H1 (cell line): ENCODE measurements around the gene PIMREG. TPM values are rescaled to one million over a fixed set of nuclear protein-coding genes. Genes with fewer than 3 reads are reported as not detected.

Source experiments
- CTCF ChIA-PET: fragments of 300-600 bp; sonication (Branson Sonifier 250); formaldehyde crosslinking; loops from one replicate; lab custom pipeline; 2021; ENCODE audit not compliant: partially characterized antibody; lab: Charles Lee
- POLR2A ChIA-PET: fragments of 300-600 bp; sonication (Branson Sonifier 250); formaldehyde crosslinking; loops from one replicate; lab custom pipeline; 2021; ENCODE audit warnings: inconsistent platforms; ENCODE audit not compliant: partially characterized antibody; lab: Charles Lee
- DNase-seq, 2 experiments: peaks; one replicate each; pipeline versions ENCODE4 v3.0.0 to v3.0.0-alpha.2; 2010 to 2022; ENCODE audit warnings: low spot score in 2 of 2, low read depth in 1 of 2, mixed read lengths in 1 of 2
- FAIRE-seq: peaks from 2 replicates; lab custom pipeline; 2011; peaks lifted over from hg19 to GRCh38; lab: Jason Lieb, UNC
- H2AFZ ChIP-seq: 2 replicates; pipeline ENCODE4 v1.8.1; 2012; ENCODE audit warnings: low read length, inconsistent platforms
- H2AK5ac ChIP-seq: 2 replicates; pipeline ENCODE4 v1.6.1; 2013; ENCODE audit warnings: low read depth, low read length
- H2BK120ac ChIP-seq: replicated peaks from 2 replicates; pipeline ENCODE3; 2013; ENCODE audit warnings: low read depth, low read length, inconsistent platforms
- H2BK12ac ChIP-seq: 2 replicates; pipeline ENCODE4 v1.6.1; 2013; ENCODE audit warnings: low read depth, low read length
- H2BK15ac ChIP-seq: 2 replicates; pipeline ENCODE4 v1.6.1; 2013; ENCODE audit warnings: low read length
- H2BK20ac ChIP-seq: 2 replicates; pipeline ENCODE4 v1.6.1; 2013; ENCODE audit warnings: low read length
- H2BK5ac ChIP-seq: 2 replicates; pipeline ENCODE4 v1.6.1; 2013; ENCODE audit warnings: low read depth, low read length
- H3K14ac ChIP-seq: 2 replicates; pipeline ENCODE4 v1.6.1; 2013; ENCODE audit warnings: inconsistent platforms; ENCODE audit not compliant: insufficient read length
- H3K18ac ChIP-seq: 2 replicates; pipeline ENCODE4 v1.6.1; 2013; ENCODE audit warnings: low read length; ENCODE audit errors: extremely low read depth
- H3K23ac ChIP-seq: 2 replicates; pipeline ENCODE4 v1.6.1; 2013; ENCODE audit warnings: inconsistent platforms; ENCODE audit not compliant: insufficient read length
- H3K23me2 ChIP-seq: 2 replicates; pipeline ENCODE4 v1.6.1; 2013; ENCODE audit warnings: low read depth, low read length
- H3K27ac ChIP-seq: 2 replicates; pipeline ENCODE4 v1.6.1; 2011; ENCODE audit warnings: low read depth, low read length, inconsistent platforms
- H3K27me3 ChIP-seq, 4 experiments: replicated peaks in 1 of 4; 1 replicate in 1 of 4; 2 replicates in 3 of 4; pipeline versions ENCODE4 v1.6.1 to v1.8.1; 2011 to 2013; ENCODE audit warnings: low read length in 3 of 4, mild to moderate bottlenecking in 3 of 4, inconsistent platforms in 2 of 4, mixed read lengths in 2 of 4, moderate library complexity in 1 of 4; ENCODE audit not compliant: control insufficient read depth in 3 of 4, insufficient read depth in 3 of 4; ENCODE audit errors: extremely low read depth in 1 of 4
- H3K36me3 ChIP-seq, 4 experiments: 2 replicates each; pipeline versions ENCODE4 v1.6.1 to v1.8.1; 2011 to 2013; ENCODE audit warnings: mild to moderate bottlenecking in 4 of 4, low read length in 3 of 4, moderate library complexity in 2 of 4, control low read depth in 1 of 4, inconsistent platforms in 1 of 4; ENCODE audit not compliant: insufficient read depth in 4 of 4, control insufficient read depth in 2 of 4
- H3K4ac ChIP-seq: replicated peaks from 2 replicates; pipeline ENCODE3; 2013; ENCODE audit warnings: low read length, low read depth, mixed read lengths, inconsistent platforms; ENCODE audit not compliant: insufficient read length
- H3K4me1 ChIP-seq, 4 experiments: replicated peaks in 1 of 4; 1 replicate in 1 of 4; 2 replicates in 3 of 4; pipeline versions ENCODE4 v1.6.1 to v1.8.1; 2011 to 2013; ENCODE audit warnings: low read length in 3 of 4, inconsistent platforms in 2 of 4, mixed read lengths in 1 of 4; ENCODE audit not compliant: insufficient read depth in 4 of 4, control insufficient read depth in 3 of 4
- H3K4me2 ChIP-seq, 2 experiments: 2 replicates each; pipeline versions ENCODE4 v1.6.1 to v1.8.1; 2011 to 2013; ENCODE audit warnings: low read depth in 2 of 2, low read length in 2 of 2, control low read depth in 1 of 2, inconsistent platforms in 1 of 2, mild to moderate bottlenecking in 1 of 2; ENCODE audit not compliant: insufficient read depth in 1 of 2
- H3K4me3 ChIP-seq, 4 experiments: fragments of 200-600, 300-600 bp in 1 of 4; sonication (generic), shearing (Covaris generic), sonication (Bioruptor Twin) in 1 of 4; 2 replicates each; pipeline versions ENCODE4 v1.5.1 to v1.8.1; 2011 to 2016; ENCODE audit warnings: low read length in 4 of 4, low read depth in 3 of 4, control low read depth in 2 of 4, inconsistent platforms in 2 of 4, mild to moderate bottlenecking in 2 of 4, mixed read lengths in 1 of 4, moderate library complexity in 1 of 4; ENCODE audit not compliant: insufficient read depth in 2 of 4; ENCODE audit errors: extremely low read depth in 1 of 4
- H3K56ac ChIP-seq: replicated peaks from 2 replicates; pipeline ENCODE3; 2013; ENCODE audit warnings: low read depth, mild to moderate bottlenecking, mixed read lengths, low read length, inconsistent platforms; ENCODE audit not compliant: insufficient read length
- H3K79me1 ChIP-seq: 2 replicates; pipeline ENCODE4 v1.6.1; 2013; ENCODE audit warnings: low read depth, low read length, control low read depth
- H3K79me2 ChIP-seq, 2 experiments: 2 replicates each; pipeline versions ENCODE4 v1.6.1 to v1.8.1; 2012 to 2013; ENCODE audit warnings: low read length in 2 of 2, mild to moderate bottlenecking in 2 of 2, inconsistent platforms in 1 of 2; ENCODE audit not compliant: insufficient read depth in 2 of 2, control insufficient read depth in 1 of 2
- H3K9ac ChIP-seq, 4 experiments: replicated peaks in 1 of 4; 1 replicate in 1 of 4; 2 replicates in 3 of 4; pipeline versions ENCODE4 v1.6.1 to v1.8.1; 2011 to 2013; ENCODE audit warnings: low read depth in 3 of 4, low read length in 3 of 4, control low read depth in 2 of 4, mild to moderate bottlenecking in 2 of 4, moderate library complexity in 2 of 4, inconsistent platforms in 1 of 4; ENCODE audit errors: extremely low read depth in 1 of 4
- H3K9me3 ChIP-seq, 2 experiments: 2 replicates each; pipeline versions ENCODE4 v1.6.1 to v1.8.1; 2012 to 2013; ENCODE audit warnings: mild to moderate bottlenecking in 2 of 2, moderate library complexity in 2 of 2, control low read depth in 1 of 2, inconsistent platforms in 1 of 2, low read depth in 1 of 2, low read length in 1 of 2, mixed read lengths in 1 of 2; ENCODE audit not compliant: insufficient read depth in 2 of 2
- H4K20me1 ChIP-seq, 2 experiments: replicated peaks in 1 of 2; 2 replicates each; pipeline versions ENCODE3 to v1.8.1; 2011 to 2013; ENCODE audit warnings: inconsistent platforms in 2 of 2, low read length in 2 of 2, mild to moderate bottlenecking in 1 of 2; ENCODE audit not compliant: insufficient read depth in 2 of 2, control insufficient read depth in 1 of 2
- H4K5ac ChIP-seq: 2 replicates; pipeline ENCODE4 v1.6.1; 2013; ENCODE audit warnings: low read length, low read depth, mixed read lengths, inconsistent platforms; ENCODE audit not compliant: insufficient read length
- H4K8ac ChIP-seq: 2 replicates; pipeline ENCODE4 v1.8.0; 2013; ENCODE audit warnings: mild to moderate bottlenecking, moderate library complexity, low read length, inconsistent platforms; ENCODE audit not compliant: insufficient read depth; ENCODE audit errors: extremely low read depth
- H4K91ac ChIP-seq: replicated peaks from 2 replicates; pipeline ENCODE3; 2013; ENCODE audit warnings: low read length, mixed read lengths, inconsistent platforms; ENCODE audit not compliant: insufficient read length
- ATF2 ChIP-seq: IDR thresholded peaks from 2 replicates; pipeline ENCODE4 v1.6.1; 2012; ENCODE audit warnings: low read length, inconsistent platforms
- CHD2 ChIP-seq: IDR thresholded peaks from 2 replicates; pipeline ENCODE4 v1.6.1; 2012; ENCODE audit warnings: low read length, improper control_type of control experiment
- EP300 ChIP-seq, 2 experiments: IDR thresholded peaks; 1 replicate in 1 of 2; 2 replicates in 1 of 2; pipeline ENCODE4 v1.6.1; 2011 to 2012; ENCODE audit warnings: low read depth in 2 of 2, low read length in 2 of 2, mild to moderate bottlenecking in 2 of 2, borderline replicate concordance in 1 of 2, inconsistent platforms in 1 of 2, moderate library complexity in 1 of 2
- GABPA ChIP-seq: IDR thresholded peaks from 2 replicates; pipeline ENCODE4 v1.6.1; 2011; ENCODE audit warnings: mild to moderate bottlenecking, low read length, moderate library complexity, borderline replicate concordance; ENCODE audit not compliant: insufficient read depth
- GTF2F1 ChIP-seq: IDR thresholded peaks from 2 replicates; pipeline ENCODE4 v1.6.1; 2012; ENCODE audit warnings: low read depth, low read length, improper control_type of control experiment, borderline replicate concordance
- MAFK ChIP-seq: IDR thresholded peaks from 2 replicates; pipeline ENCODE4 v1.6.1; 2012; ENCODE audit warnings: low read depth, mild to moderate bottlenecking, improper control_type of control experiment, low read length
- SIN3A ChIP-seq, 2 experiments: IDR thresholded peaks in 1 of 2; conservative IDR thresholded peaks in 1 of 2; 2 replicates each; pipeline ENCODE4 v1.6.1; 2011 to 2012; ENCODE audit warnings: low read length in 2 of 2, improper control_type of control experiment in 1 of 2, low read depth in 1 of 2, mild to moderate bottlenecking in 1 of 2
- WGBS, 2 experiments: shearing (Covaris generic) in 1 of 2; methylation state at CpG; one replicate each; pipeline versions ENCODE4 v1.1.6 to v1.1.7; 2013 to 2015; ENCODE audit warnings: low lambda C conversion rate in 2 of 2, mixed read lengths in 2 of 2, inconsistent platforms in 1 of 2, low coverage in 1 of 2, missing lambda C conversion rate in 1 of 2; ENCODE audit not compliant: insufficient replicate concordance in 2 of 2, insufficient coverage in 1 of 2, insufficient read length in 1 of 2; ENCODE audit errors: extremely low coverage in 1 of 2, missing lambda C conversion rate in 1 of 2; 5-methylcytosine and 5-hydroxymethylcytosine counted together
- polyA plus RNA-seq, 7 experiments: library from polyadenylated mRNA; depleted of rRNA in 3 of 7; stranded (reverse) in 5 of 7; unstranded in 2 of 7; fragments of >200 nt in 5 of 7; fragments of 200-250 nt in 2 of 7; gene quantifications; 1 replicate in 5 of 7; 2 replicates in 1 of 7; 4 replicates in 1 of 7; pipeline versions ENCODE4 v1.2.1 to v1.2.3, GENCODE V29; 2011 to 2013; ENCODE audit warnings: missing spikeins in 2 of 7, mixed read lengths in 2 of 7
- total RNA-seq: library from RNA; stranded (reverse); fragmentation: NEBNext Ultra II Directional; extraction: Animal tissue kit (Norgen Biotek cat#: 25700); gene quantifications from 2 replicates; pipeline ENCODE4 v1.2.1, GENCODE V29; 2021

PIMREG gene
- total and polyA plus RNA-seq, 2 of the 8 experiments (the other 6 are each of a cell fraction or from before 2014, with no cell fraction given), result 133 to 148 TPM

- Histone ChIP-seq H3K18ac (no peak overlapping the region), H3K4me1 (no peaks in the 10 kb centered on the region; a peak in 1 of 7 replicates), H4K5ac (no peak overlapping the region), H3K56ac (no peak overlapping the region), H3K4me2 (no peak overlapping the region), H2AK5ac (no peak overlapping the region), H4K8ac (no peak overlapping the region), H3K14ac (no peak overlapping the region), H2BK120ac (no peak overlapping the region), H3K36me3 (no peaks in the 10 kb centered on the region), H3K9ac (no peak overlapping the region), H3K27ac (no peak overlapping the region), H3K23ac (no peak overlapping the region), H3K27me3 (no peaks in the 10 kb centered on the region), H3K79me1 (no peaks in the 10 kb centered on the region), H2BK5ac (no peak overlapping the region), H4K20me1 (no peaks in the 10 kb centered on the region), H3K23me2 (peaks cover 2% of the 10 kb centered on the region; the same call in 1 of the 2 replicates), H3K9me3 (peaks cover 3 to 4% of the 10 kb centered on the region in 2 experiments; a peak in 2 of 4 replicates), H3K79me2 (no peaks in the 10 kb centered on the region), H2BK15ac (no peak overlapping the region), H3K4ac (no peak overlapping the region), H3K4me3 (no peak overlapping the region), H4K91ac (no peak overlapping the region), H2BK20ac (no peak overlapping the region), H2AFZ (no peak overlapping the region), H2BK12ac (no peak overlapping the region)
- WGBS, 2 experiments, result 80% methylated on average over 7 of the region's 7 CpGs; no CpG with 5 or more reads in 1 of the 2 experiments
- DNase-seq, result no peak
- FAIRE-seq, result no peak
- CTCF ChIA-PET, result interaction anchor here (0.6 to 1.4 kb wide), 5 partner anchors 10 to 835 kb away, joined by 3 to 7 read pairs (median 4); no protein-coding TSS in a partner anchor
- POLR2A ChIA-PET, result no interaction called here
- TF ChIP-seq MAFK, result no peak
- no peak for TF ChIP-seq ATF2
- no peak for TF ChIP-seq CHD2
- no peak for TF ChIP-seq EP300 (IDR thresholded peaks at IDR 0.05; ENCODE audit: borderline replicate concordance in 1 of 2, low read depth in 2 of 2, low read length in 2 of 2)
- no peak for TF ChIP-seq GTF2F1
- no peak for TF ChIP-seq SIN3A (conservative IDR thresholded peaks at IDR 0.05 in 1 of 2, IDR thresholded peaks at IDR 0.05 in 1 of 2; ENCODE audit: low read depth in 1 of 2, low read length in 2 of 2)
- TF ChIP-seq GABPA, result no peak
Observed at GRCh38 chr17:6427279-6427781, 16.9 kb upstream of the PIMREG start.
